GM21528 (cell line): Measurements from ENCODE around the gene SNX7.

ENCODE experiments used
- ATAC-seq: cut with Tn5 transposase; IDR thresholded peaks from one replicate; pipeline ENCODE4 v1.9.1; 2021; ENCODE audit warnings: mild to moderate bottlenecking, moderate library complexity; ENCODE audit not compliant: unreplicated experiment, low FRiP score

Gene SNX7

GRCh38 chr1:98661544-98662355, at the start of gene SNX7:
Gene SNX7 (plus strand): TSS chr1:98661721. CDS start chr1:98661732, 11 bp downstream.
- ATAC-seq, result peak; percentile 91

DNA sequence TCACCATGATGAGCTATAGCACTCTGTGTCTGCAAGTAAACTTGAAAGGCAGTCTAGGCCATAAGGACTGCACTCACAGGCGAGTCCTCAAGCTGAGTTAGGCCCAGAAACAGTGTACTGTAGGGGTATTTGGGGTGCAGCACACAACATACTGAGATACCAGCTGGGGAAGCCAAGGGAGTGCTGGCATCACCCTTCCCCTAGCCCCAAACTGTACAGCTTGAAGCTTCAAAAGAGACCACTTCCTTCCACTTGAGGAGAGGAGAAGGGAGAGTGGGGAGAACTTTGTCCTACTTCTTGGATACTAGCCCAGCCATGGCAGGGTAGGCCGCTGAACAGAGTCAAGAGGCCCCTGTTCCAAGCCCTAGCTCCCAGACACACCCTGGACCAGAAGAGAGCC, 24.2 kb upstream of the SNX7 start:
- no peak for ATAC-seq

GRCh38 chr1:98638185-98638584, 23.3 kb upstream of the SNX7 start:
- no peak for ATAC-seq

DNA sequence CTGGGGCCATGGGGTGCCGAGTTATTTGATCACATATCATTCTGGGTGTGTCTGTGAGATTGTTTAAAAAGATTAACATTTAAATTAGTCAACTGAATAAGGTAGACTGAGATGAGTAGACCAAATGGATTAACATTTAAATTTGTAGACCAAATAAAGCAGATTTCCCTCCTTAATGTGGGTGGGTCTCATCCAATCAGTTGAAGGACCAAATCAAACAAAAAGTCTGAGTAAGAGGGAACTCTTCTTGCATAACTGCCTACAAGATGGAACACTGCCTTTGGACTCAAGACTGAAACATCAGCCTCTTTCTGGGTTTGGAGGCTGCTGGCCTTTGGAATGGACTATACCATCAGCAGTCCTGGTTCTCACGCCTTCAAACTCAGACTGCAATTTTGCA, 17.0 kb upstream of the SNX7 start:
- no peak for ATAC-seq

GRCh38 chr1:98651116-98651632, 10.3 kb upstream of the SNX7 start:
- ATAC-seq, result no peak

GRCh38 chr1:98653123-98653522, 8.4 kb upstream of the SNX7 start:
- no peak for ATAC-seq

DNA sequence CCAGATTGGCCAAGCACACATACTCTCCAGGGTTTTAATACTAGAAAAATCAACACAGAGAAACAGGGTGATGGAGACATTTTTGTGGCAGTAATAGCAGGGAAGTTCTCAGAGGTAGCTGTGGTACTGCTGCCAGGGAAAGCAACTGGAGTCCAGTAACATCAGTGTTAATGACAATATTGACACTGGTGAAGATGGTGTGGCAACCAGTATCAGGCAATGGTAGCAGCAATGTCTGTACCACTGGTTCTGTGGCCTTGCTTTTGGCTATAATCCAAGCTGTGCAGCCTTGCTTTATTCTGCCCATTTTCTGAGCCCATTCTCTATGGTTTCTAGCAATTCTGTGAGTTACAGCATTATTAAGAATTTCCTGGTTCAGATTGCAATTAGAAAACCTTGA, 1.6 kb upstream of the SNX7 start:
- ATAC-seq, result no peak

- peak; percentile 25 for ATAC-seq
Measured at GRCh38 chr1:98660940-98661543, 479 bp upstream of the SNX7 start.

DNA sequence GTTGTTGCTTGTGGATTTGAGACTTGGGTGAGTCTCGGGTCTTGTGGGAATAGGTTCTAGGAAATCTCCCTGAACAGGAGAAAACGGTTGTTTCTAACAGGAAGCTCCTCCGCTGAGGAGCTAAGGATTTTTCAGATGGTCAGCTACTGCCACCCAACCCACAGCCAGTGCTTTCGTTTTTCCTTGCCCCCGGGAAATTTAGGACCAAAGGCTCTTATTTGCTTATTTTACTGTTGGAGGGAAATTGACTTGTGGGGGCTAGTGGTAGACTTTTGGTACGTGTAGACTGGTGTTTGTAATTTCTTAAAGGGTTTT, 792 bp downstream of the SNX7 start:
- ATAC-seq, result peak; percentile 13

DNA sequence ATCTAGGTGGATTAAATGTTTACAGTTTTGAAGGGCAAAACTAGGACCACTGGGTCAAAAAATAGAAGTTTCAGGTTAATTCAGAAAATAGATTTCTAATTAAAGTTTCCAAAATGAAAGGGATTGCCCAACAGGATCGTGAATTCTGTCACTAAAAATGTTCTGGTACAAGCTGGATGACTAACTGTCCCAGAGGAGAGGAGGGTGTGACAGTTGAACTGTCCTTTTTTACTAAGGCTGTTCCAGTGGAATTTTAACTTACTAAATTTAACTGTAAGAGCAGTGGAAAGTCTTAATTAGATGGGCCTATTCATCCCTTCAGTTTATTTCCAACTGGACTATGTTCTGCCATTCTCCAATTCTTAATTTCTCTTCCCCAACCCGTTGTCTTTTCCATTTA, 7.2 kb downstream of the SNX7 start:
- ATAC-seq, result no peak

GRCh38 chr1:98669355-98670296, 8.1 kb downstream of the SNX7 start:
- ATAC-seq, result no peak

DNA sequence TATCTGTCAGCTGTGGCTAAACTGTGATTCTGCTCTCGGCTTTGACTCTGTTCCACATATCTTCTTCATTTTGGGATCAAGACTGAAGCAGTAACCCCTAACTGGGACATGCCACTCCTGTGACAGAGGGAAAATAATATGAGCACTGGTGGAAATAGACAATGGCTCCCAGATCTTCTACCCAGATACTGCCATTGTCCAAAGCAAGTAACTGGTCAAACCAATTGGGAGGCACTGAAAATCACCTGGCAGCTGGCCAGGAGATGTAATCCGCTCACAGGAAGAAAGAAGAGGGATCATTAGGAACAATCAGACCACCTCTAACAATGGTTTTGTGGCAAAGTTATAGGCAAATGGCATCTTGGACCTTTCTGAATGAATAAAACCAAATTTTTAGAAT, 10.7 kb downstream of the SNX7 start:
- no peak for ATAC-seq

DNA sequence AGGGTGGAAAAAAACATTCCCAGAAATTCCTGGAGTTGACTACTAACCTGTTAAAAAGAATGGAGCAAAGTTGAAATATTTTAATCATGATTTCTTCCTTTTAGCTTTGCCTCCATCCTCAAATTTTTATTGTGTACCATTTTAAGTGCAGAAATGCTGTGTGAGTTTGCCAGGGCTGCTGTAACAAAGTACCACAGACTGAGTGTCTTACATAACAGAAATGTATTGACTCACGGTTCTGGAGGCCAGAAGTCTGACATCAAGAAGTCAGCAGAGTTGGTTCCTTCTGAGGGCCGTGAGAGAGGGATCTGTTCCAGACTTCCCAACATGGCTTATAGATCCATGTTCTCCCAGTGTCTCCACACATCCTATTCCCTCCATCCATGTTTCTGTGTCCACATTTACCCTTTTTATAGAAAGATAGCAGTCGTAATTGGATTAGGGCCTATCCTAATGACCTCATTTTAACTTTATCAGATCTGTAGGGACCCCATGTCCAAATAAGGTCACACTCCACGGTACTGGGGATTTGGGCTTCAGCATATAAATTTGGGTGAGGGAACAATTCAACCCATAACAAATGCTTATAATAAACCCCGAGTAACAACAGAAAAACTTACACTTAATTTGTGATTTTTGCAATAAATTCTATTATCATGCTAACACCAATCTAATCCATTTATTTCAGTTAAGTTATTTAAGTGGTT, 12.7 kb downstream of the SNX7 start:
- ATAC-seq, result no peak

- no peak for ATAC-seq
Measured at GRCh38 chr1:98675282-98675681, 13.8 kb downstream of the SNX7 start.

- ATAC-seq, result no peak
Measured at GRCh38 chr1:98677288-98677687, 15.8 kb downstream of the SNX7 start.

- ATAC-seq, result no peak
Measured at GRCh38 chr1:98681812-98682211, 20.3 kb downstream of the SNX7 start.

- no peak for ATAC-seq
Measured at GRCh38 chr1:98688110-98688739, 26.7 kb downstream of the SNX7 start.

- no peak for ATAC-seq
Measured at GRCh38 chr1:98690576-98690975, 29.1 kb downstream of the SNX7 start.

- no peak for ATAC-seq
Measured at GRCh38 chr1:98692482-98692881, 31.0 kb downstream of the SNX7 start.

- ATAC-seq, result no peak
Measured at GRCh38 chr1:98693385-98693784, 31.9 kb downstream of the SNX7 start.
